ENCODE measurements around the gene NEK7.

Gene NEK7

DNA sequence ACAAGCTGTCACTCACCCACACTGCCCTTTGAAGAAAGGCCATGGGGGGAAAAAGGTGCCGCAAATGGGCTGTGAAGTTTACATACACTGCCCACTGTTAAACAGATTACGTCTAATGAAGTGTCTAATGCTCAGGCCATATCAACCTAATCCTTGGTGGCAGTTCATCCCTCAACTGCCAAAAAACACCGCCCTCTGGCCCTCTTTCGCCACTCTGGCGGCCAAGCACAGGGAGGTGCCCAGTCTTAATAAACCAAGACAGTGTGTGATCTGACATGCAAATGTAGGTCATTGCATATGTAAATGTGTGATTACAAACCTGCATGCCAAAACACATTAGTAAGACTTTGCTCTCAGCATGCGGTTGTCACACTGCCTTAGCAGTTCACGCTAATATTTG is 89.5 kb downstream of the NEK7 start:
- no peak for DNase-seq (ENCODE audit: insufficient read length, low spot score)
- no peak for FAIRE-seq

DNA sequence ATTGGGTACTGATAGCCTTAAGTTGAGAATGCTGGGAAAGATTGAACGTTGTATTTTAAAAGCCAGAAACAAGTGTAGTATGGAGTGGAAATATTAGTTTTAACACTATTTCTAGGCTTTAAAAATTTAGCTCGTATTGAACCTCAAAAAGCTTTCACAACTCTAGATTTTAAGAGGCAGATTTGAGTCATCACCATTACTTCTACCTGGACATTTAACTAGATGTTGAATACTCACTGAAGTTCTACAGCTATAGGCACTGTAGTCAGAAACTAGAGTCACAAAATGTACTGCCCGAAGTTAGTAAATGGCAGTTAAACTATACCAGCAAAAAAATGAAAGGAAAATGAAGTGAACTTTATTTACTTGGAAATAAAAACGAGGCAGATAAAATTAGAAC is 96.5 kb downstream of the NEK7 start:
- DNase-seq (ENCODE audit: insufficient read length, low spot score): no peak

DNA sequence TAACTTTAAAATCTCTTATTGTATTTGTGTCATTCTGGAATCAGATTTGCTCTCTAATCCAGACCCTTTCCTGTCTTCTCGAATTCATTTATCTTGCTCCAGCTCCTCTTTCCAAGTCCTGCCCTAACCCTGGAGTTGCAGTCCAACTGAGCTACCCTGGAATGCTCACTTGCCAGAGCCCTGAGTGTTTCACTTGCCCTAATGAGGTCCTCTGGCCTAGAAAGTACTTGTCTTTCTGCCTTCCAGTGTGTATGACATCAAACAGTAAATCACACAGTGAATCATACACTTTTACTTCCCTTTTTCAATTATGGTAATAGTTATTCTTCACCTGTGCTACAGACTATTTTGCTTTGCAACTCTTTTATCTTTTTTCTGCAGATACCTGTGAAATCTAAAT is 96.9 kb downstream of the NEK7 start:
- DNase-seq (ENCODE audit: insufficient read length, low spot score): peak; percentile 25
- no peak for FAIRE-seq

More for the DNA sequence above, 96.5 kb downstream of the NEK7 start:
- no peak for FAIRE-seq

GRCh38 chr1:198254521-198254920 is 97.7 kb downstream of the NEK7 start:
- DNase-seq (ENCODE audit: insufficient read length, low spot score): no peak
- FAIRE-seq: no peak

GRCh38 chr1:198254948-198255347 is 98.2 kb downstream of the NEK7 start:
- FAIRE-seq: no peak

DNA sequence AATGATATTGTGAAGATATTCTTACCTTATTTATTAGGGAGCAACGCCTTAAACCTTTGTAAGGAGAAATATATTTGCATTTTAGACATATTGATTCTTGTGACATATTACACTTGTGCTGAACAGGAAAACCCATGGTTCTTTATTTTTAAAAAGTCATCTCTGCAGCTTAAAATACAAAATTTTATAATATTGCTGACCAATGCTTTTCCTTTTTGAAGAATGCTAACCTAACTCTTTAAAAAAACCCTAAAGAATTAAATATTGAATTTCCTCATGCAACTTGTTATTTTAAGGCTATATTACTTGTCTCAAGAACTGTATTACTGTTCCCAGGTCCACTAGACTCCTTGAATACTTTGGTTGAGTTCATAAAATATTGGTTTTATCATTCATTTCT is 99.0 kb downstream of the NEK7 start:
- DNase-seq (ENCODE audit: insufficient read length, low spot score) (no peak), FAIRE-seq (no peak)

More at GRCh38 chr1:198254948-198255347, 98.2 kb downstream of the NEK7 start:
- DNase-seq (ENCODE audit: insufficient read length, low spot score): no peak

DNA sequence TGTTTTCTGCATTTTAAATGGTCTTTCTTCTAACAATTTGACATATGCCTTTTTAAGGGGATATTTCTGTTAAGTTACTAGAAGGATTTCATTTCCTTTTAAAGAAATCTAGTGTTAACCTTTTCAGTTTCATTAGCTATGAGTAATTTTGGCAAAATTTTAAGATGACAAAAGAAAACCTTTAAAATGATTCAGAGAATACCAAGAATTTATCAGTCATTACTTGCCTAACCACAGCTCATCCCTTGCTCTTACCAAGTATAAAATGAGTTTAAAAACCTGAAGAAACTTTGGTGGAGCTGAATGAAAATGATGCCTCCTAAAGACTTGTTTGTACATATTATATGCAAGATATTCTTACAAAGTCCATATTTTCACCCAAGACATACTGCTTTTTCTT is 101.7 kb downstream of the NEK7 start:
- DNase-seq (ENCODE audit: insufficient read length, low spot score): no peak
- FAIRE-seq: no peak

DNA sequence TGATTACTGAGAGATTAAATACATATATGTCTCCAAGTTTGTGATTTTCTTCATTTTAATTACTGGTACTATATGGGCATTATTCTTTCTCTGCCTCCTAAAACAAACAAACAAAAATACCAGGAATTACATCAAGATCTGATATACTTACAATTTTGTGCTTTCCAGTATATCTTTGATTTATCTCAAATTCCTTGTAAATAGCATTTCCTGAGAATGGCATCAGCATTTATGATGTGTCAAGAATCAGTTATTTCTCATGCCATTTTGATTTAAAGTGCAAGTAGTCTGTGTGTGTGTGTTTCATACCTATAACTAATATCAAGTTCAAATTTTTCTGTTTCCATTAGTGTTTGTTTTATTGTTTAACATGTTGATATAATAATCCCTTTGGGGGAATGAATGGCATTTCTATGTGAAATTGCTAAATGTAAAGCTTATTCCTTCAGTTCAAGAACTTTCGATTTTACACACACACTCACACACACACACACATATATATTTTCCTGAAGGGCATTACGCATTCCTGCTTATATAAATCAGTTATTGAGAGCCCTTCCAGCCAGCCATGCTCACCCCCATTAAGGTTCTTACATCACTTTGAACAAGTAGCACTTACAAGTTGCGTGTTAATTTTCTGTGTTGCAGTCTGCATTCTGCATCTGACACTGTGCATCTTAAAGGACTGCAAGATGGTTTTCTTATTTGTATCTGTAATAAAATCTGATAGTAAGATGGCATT is 102.7 kb downstream of the NEK7 start:
- no peak for DNase-seq (ENCODE audit: insufficient read length, low spot score)
- no peak for FAIRE-seq

- FAIRE-seq (no peak), DNase-seq (ENCODE audit: insufficient read length, low spot score) (no peak)
Observed at GRCh38 chr1:198261886-198262285, 105.1 kb downstream of the NEK7 start.

DNA sequence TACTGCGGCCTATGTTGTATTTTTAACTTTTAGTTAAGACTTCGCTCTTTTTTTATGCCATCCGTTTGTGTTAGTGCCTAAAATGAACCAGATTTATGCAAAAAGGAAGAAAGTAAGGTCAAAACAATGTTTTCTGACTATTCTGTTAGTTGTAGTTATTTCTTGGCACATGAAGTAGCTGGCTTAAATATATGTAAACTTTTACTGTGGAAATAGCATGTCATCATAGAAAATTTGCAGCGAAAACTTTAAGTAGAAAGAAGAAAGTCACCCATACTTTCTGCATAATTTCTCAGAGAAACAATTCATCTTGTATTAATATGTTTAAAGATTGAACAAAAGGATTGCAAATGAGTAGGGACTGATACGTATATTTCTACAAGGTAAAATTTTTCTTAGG is 106.4 kb downstream of the NEK7 start:
- no peak for DNase-seq (ENCODE audit: insufficient read length, low spot score)
- no peak for FAIRE-seq

DNA sequence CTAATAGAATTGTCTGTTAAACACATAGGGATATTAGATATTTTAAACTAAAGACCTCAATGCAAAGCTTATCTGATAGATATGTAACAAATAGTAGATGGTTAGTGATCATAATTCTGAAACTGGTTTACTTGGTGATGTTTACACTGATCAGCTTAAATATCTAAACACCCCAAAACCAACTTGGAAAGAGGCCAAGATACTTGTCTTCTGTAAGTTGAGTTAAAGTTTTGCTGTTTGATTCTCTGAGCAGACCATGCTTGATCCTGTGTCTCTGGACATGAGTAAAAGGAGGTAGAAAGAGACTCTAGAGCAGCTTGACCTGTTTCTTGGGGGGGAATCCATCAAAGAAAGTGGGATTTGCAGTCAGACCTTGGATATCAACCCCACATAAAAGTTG is 107.5 kb downstream of the NEK7 start:
- no peak for DNase-seq (ENCODE audit: insufficient read length, low spot score)
- no peak for FAIRE-seq

- no peak for DNase-seq (ENCODE audit: insufficient read length, low spot score)
- FAIRE-seq: no peak
Observed at GRCh38 chr1:198265073-198265661, 108.4 kb downstream of the NEK7 start.

GRCh38 chr1:198267056-198267455 is 110.3 kb downstream of the NEK7 start:
- FAIRE-seq: no peak
- no peak for DNase-seq (ENCODE audit: insufficient read length, low spot score)

GRCh38 chr1:198267921-198268320 is 111.1 kb downstream of the NEK7 start:
- DNase-seq (ENCODE audit: insufficient read length, low spot score) (peak; percentile 19), FAIRE-seq (no peak)

GRCh38 chr1:198268784-198269645 is 112.2 kb downstream of the NEK7 start:
- FAIRE-seq: no peak

GRCh38 chr1:198269646-198269940 is 112.8 kb downstream of the NEK7 start:
- no peak for FAIRE-seq
- no peak for DNase-seq (ENCODE audit: insufficient read length, low spot score)

More at GRCh38 chr1:198268784-198269645, 112.2 kb downstream of the NEK7 start:
- DNase-seq (ENCODE audit: insufficient read length, low spot score): no peak

- FAIRE-seq (no peak), DNase-seq (ENCODE audit: insufficient read length, low spot score) (no peak)
Observed at GRCh38 chr1:198270273-198270828, 113.6 kb downstream of the NEK7 start.

DNA sequence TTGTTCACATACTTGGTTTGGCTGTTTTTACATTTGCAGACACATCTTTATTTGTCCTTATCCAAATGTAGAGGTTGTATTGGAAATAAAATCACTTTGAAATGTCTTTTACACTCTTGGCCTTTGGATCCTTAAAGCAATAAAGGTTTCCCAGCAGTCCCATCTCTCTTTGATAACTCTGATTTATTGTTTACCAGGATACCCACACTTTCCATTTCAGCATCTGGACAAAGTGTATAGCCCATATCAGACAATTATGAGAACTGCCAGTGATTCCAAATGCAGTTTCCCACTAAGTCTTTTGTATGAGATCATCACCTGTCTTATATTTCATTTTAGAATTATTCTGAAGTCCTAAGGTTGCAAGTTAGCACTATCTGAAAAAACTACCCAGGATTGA is 114.7 kb downstream of the NEK7 start:
- FAIRE-seq: no peak

GRCh38 chr1:198272492-198272891 is 115.7 kb downstream of the NEK7 start:
- FAIRE-seq (no peak), DNase-seq (ENCODE audit: insufficient read length, low spot score) (no peak)

More for the DNA sequence above, 114.7 kb downstream of the NEK7 start:
- DNase-seq (ENCODE audit: insufficient read length, low spot score): no peak

GRCh38 chr1:198273748-198274295 is 117.0 kb downstream of the NEK7 start:
- DNase-seq (ENCODE audit: insufficient read length, low spot score) (no peak), FAIRE-seq (no peak)

DNA sequence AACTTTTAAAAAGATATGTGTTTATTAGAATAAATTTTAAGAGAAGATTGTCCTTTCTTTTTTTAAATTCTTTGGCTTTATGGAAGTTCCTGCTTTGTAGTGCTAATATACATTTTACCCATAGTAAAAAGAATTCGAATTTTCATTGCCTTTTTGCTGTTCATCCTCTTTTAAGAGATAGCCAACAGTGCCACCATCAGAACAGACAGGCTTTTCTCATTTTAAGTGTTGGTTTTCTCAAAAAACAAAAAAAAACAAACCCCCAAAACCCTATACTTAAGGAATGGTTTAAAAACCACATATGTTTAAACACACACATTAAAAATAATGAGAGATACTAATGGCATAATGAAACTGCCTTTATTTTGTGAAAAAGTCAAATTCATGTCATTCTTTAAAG is 118.8 kb downstream of the NEK7 start:
- FAIRE-seq: no peak
- no peak for DNase-seq (ENCODE audit: insufficient read length, low spot score)
